GM18951 (cell line): ENCODE data around the gene RAD51C.
"Not testable (repeated sequence)": the region's sequence is repeated elsewhere in the genome, so short reads cannot be mapped to it uniquely, and the experiment has no call there.

Source experiments
- POLR2A ChIP-seq: IDR thresholded peaks from 4 replicates; pipeline ENCODE4 v1.6.1; 2011; ENCODE audit warnings: mild to moderate bottlenecking; ENCODE audit not compliant: insufficient read length, insufficient read depth; ENCODE audit errors: extremely low read depth
- in situ Hi-C: fragments of 300-500 bp; cut with MboI; formaldehyde crosslinking; loops from one replicate; pipeline ENCODE4 v1.12.0; 2022; ENCODE audit warnings: low sequenced_read_pairs, mixed read lengths, inconsistent platforms; ENCODE audit not compliant: unreplicated experiment

The RAD51C gene

DNA sequence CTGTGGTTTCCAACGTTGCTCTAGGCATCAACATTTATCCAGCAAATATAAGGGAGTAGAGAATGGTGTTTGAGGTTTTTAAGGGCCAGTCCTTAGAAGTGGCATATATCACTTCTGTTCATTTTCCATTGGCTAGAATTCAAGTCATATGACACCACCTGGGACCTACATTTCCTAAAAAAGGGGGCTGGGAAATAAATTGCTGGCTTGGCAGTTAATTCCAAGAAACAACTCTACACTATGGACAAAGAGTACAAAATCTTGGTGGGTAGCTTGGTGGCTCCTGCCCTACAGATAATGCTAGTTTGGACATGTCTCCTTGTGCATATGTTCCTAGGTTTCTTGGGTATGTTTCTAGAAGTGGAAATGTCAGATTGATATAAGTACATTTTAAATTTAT, 70.9 kb downstream of the RAD51C start:
- in situ Hi-C loops, result no loop called here
- TF ChIP-seq POLR2A, result no peak

DNA sequence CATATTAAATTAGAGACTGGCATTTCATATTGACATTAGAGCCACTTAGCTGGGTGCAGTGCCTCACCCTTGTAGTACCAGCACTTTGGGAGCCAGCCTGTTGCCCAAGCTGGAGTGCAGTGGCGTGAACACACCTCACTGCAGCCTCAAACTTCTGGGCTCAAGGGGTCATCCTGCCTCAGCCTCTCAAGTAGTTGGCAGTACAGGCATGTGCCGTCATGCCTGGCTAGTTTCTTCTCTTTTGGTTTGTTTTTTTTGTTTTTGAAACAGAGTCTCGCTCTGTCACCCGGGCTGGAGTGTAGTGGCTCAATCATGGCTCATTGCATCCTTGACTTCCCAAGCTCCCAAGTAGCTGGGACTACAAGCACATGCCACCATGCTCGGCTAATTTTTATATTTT, 72.0 kb downstream of the RAD51C start:
- in situ Hi-C loops, result no loop called here
- no peak for TF ChIP-seq POLR2A

DNA sequence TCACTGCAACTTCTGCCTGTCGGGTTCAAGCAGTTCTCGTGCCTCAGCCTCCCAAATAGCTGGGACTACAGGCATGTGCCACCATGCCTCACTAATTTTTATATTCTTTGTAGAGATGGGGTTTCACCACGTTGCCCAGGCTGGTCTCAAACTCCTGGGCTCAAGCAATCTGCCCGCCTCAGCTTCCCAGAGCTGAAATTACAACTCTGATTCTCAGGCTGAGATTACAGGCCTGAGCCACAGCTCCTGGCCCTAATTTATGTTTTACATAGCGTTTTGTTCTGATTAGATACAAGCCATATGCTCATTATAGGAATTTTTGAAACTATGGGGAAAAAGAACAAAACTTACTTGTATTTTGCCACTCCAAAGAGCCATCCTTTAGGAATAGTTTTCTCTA, 86.1 kb downstream of the RAD51C start:
- in situ Hi-C loops, result not testable (repeated sequence)

DNA sequence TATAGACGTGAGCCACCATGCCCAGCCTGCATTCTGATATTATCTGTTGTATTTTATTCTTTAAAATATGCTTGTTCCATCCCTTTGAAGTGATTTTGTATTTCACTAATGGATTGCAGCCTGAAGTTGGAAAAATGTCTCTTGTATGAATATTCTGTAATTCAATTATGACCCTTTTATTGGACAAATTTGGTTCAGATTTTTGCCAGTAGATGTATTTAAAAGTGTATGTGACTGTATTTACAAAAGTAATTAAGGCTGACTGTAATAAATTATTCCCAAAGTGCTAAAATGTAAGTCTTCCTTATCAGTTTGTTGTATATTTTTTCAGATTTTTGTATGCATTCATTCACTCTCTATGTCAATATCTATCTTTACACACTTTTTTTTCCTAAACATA, 87.0 kb downstream of the RAD51C start:
- in situ Hi-C loops, result no loop called here
- no peak for TF ChIP-seq POLR2A

DNA sequence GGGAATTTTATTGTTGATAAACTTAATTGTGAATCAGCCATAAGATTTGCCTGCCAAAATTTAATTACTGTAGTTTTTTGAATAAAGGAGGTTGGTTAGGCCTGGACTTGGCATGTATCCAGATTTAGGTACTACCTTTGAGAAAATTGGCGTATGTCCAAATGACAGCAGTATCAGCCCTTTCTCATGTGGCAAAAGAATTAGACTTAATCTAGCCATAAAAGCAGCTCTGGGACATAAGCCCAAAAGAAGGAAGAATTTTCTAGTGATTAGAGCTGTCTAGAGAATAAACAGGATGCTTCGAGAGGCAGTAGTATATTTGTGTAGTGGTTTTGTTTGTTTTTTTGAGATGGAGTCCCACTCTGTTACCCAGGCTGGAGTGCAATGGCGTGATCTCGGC, 91.0 kb downstream of the RAD51C start:
- in situ Hi-C loops, result no loop called here
- TF ChIP-seq POLR2A, result no peak

DNA sequence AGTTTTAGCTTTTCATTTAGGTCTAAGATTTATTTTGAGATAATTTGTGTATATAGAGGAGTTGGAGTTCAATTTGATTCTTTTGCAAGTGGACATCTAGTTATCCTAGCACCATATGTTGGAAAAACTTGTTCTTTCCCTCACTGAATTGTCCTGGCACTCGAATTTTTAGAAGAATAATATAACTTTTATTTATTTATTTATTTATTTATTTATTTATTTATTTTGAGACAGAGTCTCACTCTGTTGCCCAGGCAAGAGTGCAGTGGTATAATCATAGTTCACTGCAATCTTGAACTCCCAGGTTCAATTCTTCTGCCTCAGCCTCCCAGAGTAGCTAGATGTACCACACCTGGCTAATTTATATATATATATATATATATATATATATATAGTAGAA, 92.7 kb downstream of the RAD51C start:
- in situ Hi-C loops, result no loop called here
- TF ChIP-seq POLR2A, result no peak
